Ureter (tissue), 1 donor: ENCODE data around the gene FAM24B. TPM values are rescaled to one million over a fixed set of nuclear protein-coding genes. Genes with fewer than 3 reads are reported as not detected.
"Not testable (repeated sequence)": the region's sequence is repeated elsewhere in the genome, so short reads cannot be mapped to it uniquely, and the experiment has no call there.

Source experiments
- DNase-seq: peaks from one replicate; pipeline ENCODE4 v3.0.0-alpha.2; 2020; ENCODE audit warnings: low spot score
- total RNA-seq: library from RNA; stranded (reverse); gene quantifications from one replicate; pipeline ENCODE4 v1.2.4, GENCODE V29; 2023
- donor health status: DM: yes; HTN: yes; CAD: no.

Gene FAM24B
- total RNA-seq, 1 donor from 2014 or later, result 6.4 TPM

GRCh38 chr10:122858042-122858441 lies 21.3 kb downstream of the FAM24B start:
- DNase-seq, result not testable (repeated sequence)

- DNase-seq, result no peak
Observed at GRCh38 chr10:122856902-122857301, 22.5 kb downstream of the FAM24B start.

GRCh38 chr10:122855745-122856144 lies 23.6 kb downstream of the FAM24B start:
- no peak for DNase-seq

GRCh38 chr10:122854648-122855047 lies 24.7 kb downstream of the FAM24B start:
- no peak for DNase-seq

GRCh38 chr10:122853665-122854313 lies 25.6 kb downstream of the FAM24B start:
- DNase-seq, result no peak

GRCh38 chr10:122852261-122852660 lies 27.1 kb downstream of the FAM24B start:
- DNase-seq, result no peak

- DNase-seq, result no peak
Observed at GRCh38 chr10:122850705-122851640, 28.4 kb downstream of the FAM24B start.

- DNase-seq, result no peak
Observed at GRCh38 chr10:122849900-122850605, 29.3 kb downstream of the FAM24B start.

- no peak for DNase-seq
Observed at GRCh38 chr10:122849090-122849489, 30.3 kb downstream of the FAM24B start.

GRCh38 chr10:122847782-122848604 lies 31.4 kb downstream of the FAM24B start:
- no peak for DNase-seq

- DNase-seq, result no peak
Observed at GRCh38 chr10:122845783-122846332, 33.5 kb downstream of the FAM24B start, which contains the start of gene CUZD1. CUZD1 (minus strand) TSS chr10:122845857; CDS start chr10:122845843, 14 bp downstream.

- no peak for DNase-seq
Observed at GRCh38 chr10:122844146-122844545, 35.2 kb downstream of the FAM24B start.

GRCh38 chr10:122841569-122841968 lies 37.8 kb downstream of the FAM24B start:
- DNase-seq, result no peak

GRCh38 chr10:122839505-122839904 lies 39.9 kb downstream of the FAM24B start:
- no peak for DNase-seq

- no peak for DNase-seq
Observed at GRCh38 chr10:122838880-122839279, 40.5 kb downstream of the FAM24B start.

GRCh38 chr10:122835908-122836307 lies 43.5 kb downstream of the FAM24B start:
- no peak for DNase-seq

- no peak for DNase-seq
Observed at GRCh38 chr10:122830965-122831353, 48.4 kb downstream of the FAM24B start.

GRCh38 chr10:122830273-122830964 lies 49.0 kb downstream of the FAM24B start:
- no peak for DNase-seq

- DNase-seq, result no peak
Observed at GRCh38 chr10:122829454-122829853, 49.9 kb downstream of the FAM24B start.

- DNase-seq, result no peak
Observed at GRCh38 chr10:122828716-122829255, 50.6 kb downstream of the FAM24B start.
